ENCODE results near the gene SLC9C2. TPM values are rescaled to one million over a fixed set of nuclear protein-coding genes. Genes with fewer than 3 reads are reported as not detected.

SLC9C2 gene
- total RNA-seq, 5 donors from 2014 or later (not counting 1 experiment from before 2014, with no cell fraction given) = not detected

DNA sequence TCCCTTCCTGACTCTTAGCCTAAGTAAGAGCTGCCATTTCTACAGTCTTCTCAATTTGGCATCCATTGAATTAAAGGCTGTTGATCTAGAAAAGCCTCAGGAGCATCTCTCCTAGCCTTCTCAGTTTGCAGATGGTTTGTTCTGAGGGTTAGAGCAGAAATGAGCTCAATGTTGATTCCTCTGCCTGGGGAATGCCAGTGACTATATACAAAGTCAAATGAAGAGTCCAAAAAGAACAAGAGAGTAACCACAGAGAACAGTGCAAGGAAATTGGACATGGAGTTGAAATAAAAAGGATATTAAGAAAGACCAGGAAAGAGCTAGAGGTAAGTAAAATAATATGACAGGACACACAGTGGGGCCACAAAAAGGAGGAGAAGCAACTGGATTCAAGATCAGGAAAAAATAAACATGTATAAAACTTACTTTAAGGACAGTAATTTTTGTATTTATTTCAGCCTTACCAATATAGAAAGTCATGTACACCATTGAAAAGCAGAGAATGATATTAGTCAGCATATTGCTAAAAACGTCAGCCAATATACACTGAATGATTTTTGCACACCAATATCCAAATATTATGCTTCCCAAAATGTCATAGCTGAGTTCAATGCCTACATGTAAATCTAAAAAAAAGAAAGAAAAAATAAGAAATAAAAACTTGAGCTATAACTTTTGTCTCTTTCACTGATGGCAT is 21.3 kb downstream of the SLC9C2 start:
- no peaks in the 10 kb centered on the region for H3K36me3 Mint-ChIP-seq

DNA sequence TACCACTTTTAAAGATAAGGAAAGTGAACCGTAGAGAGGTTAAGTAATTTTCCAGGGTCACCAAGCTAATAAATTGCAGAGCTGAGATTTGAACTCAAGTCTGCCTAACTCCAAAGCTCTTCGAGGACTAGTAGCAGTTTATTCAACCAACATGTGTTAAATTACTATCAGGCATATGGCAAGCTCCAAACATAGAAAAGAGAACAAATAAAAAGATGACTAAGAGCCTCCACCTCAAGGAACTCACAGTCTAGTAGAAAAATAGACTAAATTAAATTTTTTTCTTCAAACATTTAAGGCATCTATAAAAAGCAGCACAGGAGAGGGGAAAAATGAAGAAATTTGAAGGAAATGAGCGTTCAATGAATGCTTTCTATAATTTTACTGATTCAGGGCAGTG is 22.2 kb downstream of the SLC9C2 start:
- no peaks in the 10 kb centered on the region for H3K27me3 ChIP-seq (replicated peaks in 1 of 2; ENCODE audit: control insufficient read depth in 2 of 2, extremely low read depth in 1 of 2, insufficient read depth in 2 of 2, low read length in 1 of 2)
- no peak for ATAC-seq (replicated peaks in 1 of 4)
- Mint-ChIP-seq H3K4me3 (no peak overlapping the region), H3K4me1 (no peaks in the 10 kb centered on the region), H3K9me3 (no peaks in the 10 kb centered on the region), H3K36me3 (no peaks in the 10 kb centered on the region), H3K27ac (no peak overlapping the region), H3K27me3 (peaks cover 1 to 7% of the 10 kb centered on the region in 2 donors)
- H3K4me3 ChIP-seq (ENCODE audit: control insufficient read depth in 1 of 2, extremely low read depth in 1 of 2, low read length in 1 of 2) = no peak overlapping the region
- WGBS (ENCODE audit: insufficient coverage) = 56% methylated on average over 1 of the region's 3 CpGs
- no peaks in the 10 kb centered on the region for H3K9me3 ChIP-seq
- no peaks in the 10 kb centered on the region for H3K4me1 ChIP-seq (ENCODE audit: control insufficient read depth in 1 of 2, extremely low read depth in 1 of 2, insufficient read depth in 2 of 2, low read length in 2 of 2)
- POLR2A ChIA-PET = interaction anchor here (0.5 to 0.6 kb wide), 2 partner anchors 607 to 1164 kb away, joined by 5 to 6 read pairs; no protein-coding TSS in a partner anchor
- no peak overlapping the region for H3K27ac ChIP-seq (ENCODE audit: low read length)
- H3K36me3 ChIP-seq (ENCODE audit: control insufficient read depth in 2 of 2, extremely low read depth in 1 of 2, insufficient read depth in 1 of 2, low read length in 1 of 2) = no peaks in the 10 kb centered on the region
- DNase-seq = no peak
- CTCF ChIA-PET = interaction anchor here in 1 of 2 donors (0.5 kb wide), 1 partner anchor 717 kb away, joined by 3 read pairs; no protein-coding TSS in a partner anchor

More for the DNA sequence above, 21.3 kb downstream of the SLC9C2 start:
- Histone ChIP-seq H3K4me1 (ENCODE audit: control insufficient read depth in 1 of 2, extremely low read depth in 1 of 2, insufficient read depth in 2 of 2, low read length in 2 of 2) (no peaks in the 10 kb centered on the region), H3K9me3 (no peaks in the 10 kb centered on the region), H3K4me3 (ENCODE audit: control insufficient read depth in 1 of 2, extremely low read depth in 1 of 2, low read length in 1 of 2) (no peak overlapping the region), H3K36me3 (ENCODE audit: control insufficient read depth in 2 of 2, extremely low read depth in 1 of 2, insufficient read depth in 1 of 2, low read length in 1 of 2) (no peaks in the 10 kb centered on the region), H3K27me3 (replicated peaks in 1 of 2; ENCODE audit: control insufficient read depth in 2 of 2, extremely low read depth in 1 of 2, insufficient read depth in 2 of 2, low read length in 1 of 2) (no peaks in the 10 kb centered on the region), H3K27ac (ENCODE audit: low read length) (no peak overlapping the region)
- no peaks in the 10 kb centered on the region for H3K9me3 Mint-ChIP-seq
- CTCF ChIA-PET = no interaction called here
- no peak overlapping the region for H3K27ac Mint-ChIP-seq
- DNase-seq (no peak), ATAC-seq (replicated peaks in 1 of 4) (no peak)
- no peak overlapping the region for H3K4me3 Mint-ChIP-seq
- POLR2A ChIA-PET = interaction anchor here (0.6 kb wide), 3 partner anchors 83 to 917 kb away, joined by 3 to 9 read pairs (median 6); no protein-coding TSS in a partner anchor
- H3K27me3 Mint-ChIP-seq = peaks cover 1 to 6% of the 10 kb centered on the region in 2 donors
- H3K4me1 Mint-ChIP-seq = no peaks in the 10 kb centered on the region
- WGBS (ENCODE audit: insufficient coverage) = no CpG with 5 or more reads among the region's 1 CpG

DNA sequence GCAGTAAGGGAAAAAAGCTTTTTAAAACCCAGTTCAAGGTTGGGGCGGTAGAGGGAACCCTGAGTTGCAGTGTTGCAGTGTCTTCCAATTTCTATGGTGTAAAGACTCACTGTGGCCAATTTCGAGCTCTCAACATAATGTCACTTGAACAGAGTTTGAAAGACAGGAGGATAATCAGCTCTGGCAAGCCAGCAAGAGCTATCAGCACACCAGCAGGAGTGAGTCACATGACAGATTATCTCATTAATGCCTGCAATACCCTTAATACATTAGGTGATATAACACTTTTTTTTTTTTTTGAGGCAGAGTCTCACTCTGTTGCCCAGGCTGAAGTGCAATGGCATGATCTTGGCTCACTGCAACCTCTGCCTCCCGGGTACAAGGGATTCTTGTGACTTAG is 22.8 kb downstream of the SLC9C2 start:
- Mint-ChIP-seq H3K27ac (no peak overlapping the region), H3K4me1 (no peaks in the 10 kb centered on the region), H3K27me3 (peaks cover 1 to 7% of the 10 kb centered on the region in 2 donors), H3K4me3 (no peak overlapping the region), H3K9me3 (no peaks in the 10 kb centered on the region), H3K36me3 (no peaks in the 10 kb centered on the region)
- POLR2A ChIA-PET = interaction anchor here in 1 of 2 donors (0.6 kb wide), 1 partner anchor 427 kb away, joined by 3 read pairs; no protein-coding TSS in a partner anchor
- DNase-seq (no peak), ATAC-seq (replicated peaks in 1 of 4) (no peak)
- WGBS (ENCODE audit: insufficient coverage) = 96% methylated on average over 3 of the region's 3 CpGs
- Histone ChIP-seq H3K27ac (ENCODE audit: low read length) (no peak overlapping the region), H3K4me1 (ENCODE audit: control insufficient read depth in 1 of 2, extremely low read depth in 1 of 2, insufficient read depth in 2 of 2, low read length in 2 of 2) (no peaks in the 10 kb centered on the region), H3K36me3 (ENCODE audit: control insufficient read depth in 2 of 2, extremely low read depth in 1 of 2, insufficient read depth in 1 of 2, low read length in 1 of 2) (no peaks in the 10 kb centered on the region), H3K4me3 (ENCODE audit: control insufficient read depth in 1 of 2, extremely low read depth in 1 of 2, low read length in 1 of 2) (no peak overlapping the region), H3K9me3 (no peaks in the 10 kb centered on the region), H3K27me3 (replicated peaks in 1 of 2; ENCODE audit: control insufficient read depth in 2 of 2, extremely low read depth in 1 of 2, insufficient read depth in 2 of 2, low read length in 1 of 2) (no peaks in the 10 kb centered on the region)
- CTCF ChIA-PET = interaction anchor here (0.5 to 0.7 kb wide), 2 partner anchors 716 to 1142 kb away, joined by 3 to 4 read pairs; no protein-coding TSS in a partner anchor

DNA sequence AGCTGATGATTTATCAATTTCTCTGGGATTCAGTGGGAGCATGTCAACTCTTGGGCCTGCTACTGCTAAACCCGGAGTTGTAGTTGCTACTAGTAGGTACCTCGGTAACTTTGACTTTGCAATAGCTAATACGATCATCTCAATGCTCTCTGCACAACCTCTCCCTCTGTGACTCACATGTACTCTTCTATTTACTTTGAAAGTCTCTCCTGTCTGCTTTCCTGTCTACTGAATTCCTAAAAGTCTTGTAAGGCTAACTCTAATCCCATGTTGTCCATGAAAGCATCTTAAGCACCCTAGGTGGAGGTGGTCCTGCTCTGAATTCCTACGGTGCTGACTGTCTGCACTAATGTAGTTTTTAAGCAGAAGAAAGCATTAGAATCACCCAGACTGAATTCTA is 29.3 kb downstream of the SLC9C2 start:
- no peak overlapping the region for H3K4me3 ChIP-seq (ENCODE audit: control insufficient read depth in 1 of 2, extremely low read depth in 1 of 2, low read length in 1 of 2)
- H3K4me1 ChIP-seq (ENCODE audit: control insufficient read depth in 1 of 2, extremely low read depth in 1 of 2, insufficient read depth in 2 of 2, low read length in 2 of 2) = no peaks in the 10 kb centered on the region
- peaks cover 0 to 3% (median 0%) of the 10 kb centered on the region in 3 donors for H3K4me1 Mint-ChIP-seq
- peaks cover 1 to 3% of the 10 kb centered on the region in 2 donors for H3K27me3 Mint-ChIP-seq
- H3K4me3 Mint-ChIP-seq = no peak overlapping the region
- POLR2A ChIA-PET = no interaction called here
- no peak for ATAC-seq (replicated peaks in 1 of 4)
- H3K9me3 ChIP-seq = no peaks in the 10 kb centered on the region
- no peak overlapping the region for H3K27ac ChIP-seq (ENCODE audit: low read length)
- no peaks in the 10 kb centered on the region for H3K36me3 Mint-ChIP-seq
- CTCF ChIA-PET = no interaction called here
- H3K9me3 Mint-ChIP-seq = no peaks in the 10 kb centered on the region
- DNase-seq = no peak
- H3K27me3 ChIP-seq (replicated peaks in 1 of 2; ENCODE audit: control insufficient read depth in 2 of 2, extremely low read depth in 1 of 2, insufficient read depth in 2 of 2, low read length in 1 of 2) = no peaks in the 10 kb centered on the region
- WGBS (ENCODE audit: insufficient coverage) = 100% methylated on average over 2 of the region's 4 CpGs
- no peaks in the 10 kb centered on the region for H3K36me3 ChIP-seq (ENCODE audit: control insufficient read depth in 2 of 2, extremely low read depth in 1 of 2, insufficient read depth in 1 of 2, low read length in 1 of 2)
- H3K27ac Mint-ChIP-seq = no peak overlapping the region

DNA sequence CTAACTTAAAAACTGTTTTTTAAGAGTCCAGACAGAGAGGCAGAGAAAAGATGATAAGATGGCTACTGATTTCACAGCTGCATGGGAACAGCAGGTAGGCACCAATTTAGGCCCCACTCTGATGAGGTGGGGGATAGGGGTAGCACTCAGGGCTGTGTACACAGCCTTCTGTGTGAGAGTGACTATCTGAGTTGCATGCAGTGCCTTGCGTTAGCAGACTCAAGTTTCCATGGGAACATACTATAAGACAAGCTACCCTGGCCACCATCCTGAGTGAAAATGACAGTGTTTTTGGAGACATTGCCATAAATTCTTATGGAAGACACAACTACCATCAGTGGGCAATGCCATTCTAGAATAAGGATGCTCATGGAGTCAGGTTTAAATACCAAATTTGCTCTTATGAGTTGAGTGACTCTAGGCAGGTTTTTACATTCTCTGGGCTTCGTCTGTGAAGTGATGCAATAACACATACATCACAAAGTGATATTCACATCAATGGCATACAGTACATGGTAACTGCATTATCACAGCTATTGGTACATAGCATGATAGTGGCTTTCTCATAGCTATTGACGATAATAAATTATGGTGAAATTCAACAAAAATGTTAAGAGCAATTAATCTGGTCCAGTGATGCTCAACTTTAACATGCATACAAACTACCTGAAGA is 30.5 kb downstream of the SLC9C2 start:
- H3K27ac Mint-ChIP-seq = no peak overlapping the region
- H3K4me1 Mint-ChIP-seq = peaks cover 0 to 3% (median 0%) of the 10 kb centered on the region in 3 donors
- no CpG with 5 or more reads among the region's 3 CpGs for WGBS (ENCODE audit: insufficient coverage)
- Histone ChIP-seq H3K27ac (ENCODE audit: low read length) (no peak overlapping the region), H3K9me3 (no peaks in the 10 kb centered on the region), H3K36me3 (ENCODE audit: control insufficient read depth in 2 of 2, extremely low read depth in 1 of 2, insufficient read depth in 1 of 2, low read length in 1 of 2) (no peaks in the 10 kb centered on the region), H3K4me1 (ENCODE audit: control insufficient read depth in 1 of 2, extremely low read depth in 1 of 2, insufficient read depth in 2 of 2, low read length in 2 of 2) (no peaks in the 10 kb centered on the region), H3K27me3 (replicated peaks in 1 of 2; ENCODE audit: control insufficient read depth in 2 of 2, extremely low read depth in 1 of 2, insufficient read depth in 2 of 2, low read length in 1 of 2) (no peaks in the 10 kb centered on the region), H3K4me3 (ENCODE audit: control insufficient read depth in 1 of 2, extremely low read depth in 1 of 2, low read length in 1 of 2) (no peak overlapping the region)
- DNase-seq = no peak
- H3K36me3 Mint-ChIP-seq = no peaks in the 10 kb centered on the region
- no peak for ATAC-seq (replicated peaks in 1 of 4)
- POLR2A ChIA-PET = no interaction called here
- peaks cover 0 to 10% (median 3%) of the 10 kb centered on the region in 3 donors for H3K9me3 Mint-ChIP-seq
- CTCF ChIA-PET = no interaction called here
- no peak overlapping the region for H3K4me3 Mint-ChIP-seq
- peaks cover 3 to 7% of the 10 kb centered on the region in 2 donors for H3K27me3 Mint-ChIP-seq

DNA sequence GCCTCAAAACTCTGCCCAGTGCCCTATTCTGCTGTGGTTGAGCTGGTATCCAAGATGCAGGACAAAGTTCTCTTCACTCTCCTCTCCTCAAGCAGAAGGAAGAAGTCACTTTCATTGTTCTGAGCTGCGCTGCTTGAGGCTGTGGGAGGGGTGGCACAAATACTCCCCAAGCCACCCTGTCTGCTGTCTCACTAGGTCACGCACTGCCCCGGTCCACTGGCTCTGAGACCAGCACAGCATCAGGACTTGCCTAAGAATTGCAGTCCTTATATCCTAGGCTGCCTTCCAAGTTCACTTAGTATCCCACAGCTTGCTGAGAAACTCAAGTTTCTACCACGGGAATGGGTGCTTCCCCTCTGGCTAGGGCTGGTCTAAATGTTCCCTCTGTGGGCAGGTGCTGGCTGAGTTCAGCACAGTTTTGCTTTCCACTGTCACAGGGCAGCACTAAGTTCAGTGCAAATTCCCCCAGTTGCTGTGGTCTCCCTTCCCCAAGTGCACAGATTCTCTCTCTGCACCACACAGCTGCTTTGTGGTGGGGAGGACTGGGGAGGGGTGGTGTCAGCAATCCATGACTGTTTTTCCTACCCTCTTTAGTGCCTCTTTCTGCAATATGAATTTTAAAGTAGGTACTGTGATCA is 32.4 kb downstream of the SLC9C2 start:
- H3K4me1 ChIP-seq (ENCODE audit: control insufficient read depth in 1 of 2, extremely low read depth in 1 of 2, insufficient read depth in 2 of 2, low read length in 2 of 2) = no peaks in the 10 kb centered on the region
- H3K9me3 Mint-ChIP-seq = peaks cover 8 to 19% (median 14%) of the 10 kb centered on the region in 3 donors
- POLR2A ChIA-PET = no interaction called here
- no peak overlapping the region for H3K27ac ChIP-seq (ENCODE audit: low read length)
- peak overlapping the region in 1 of 2 donors; percentile 12 for H3K27ac Mint-ChIP-seq
- H3K4me3 ChIP-seq (ENCODE audit: control insufficient read depth in 1 of 2, extremely low read depth in 1 of 2, low read length in 1 of 2) = no peak overlapping the region
- H3K36me3 ChIP-seq (ENCODE audit: control insufficient read depth in 2 of 2, extremely low read depth in 1 of 2, insufficient read depth in 1 of 2, low read length in 1 of 2) = no peaks in the 10 kb centered on the region
- H3K36me3 Mint-ChIP-seq = no peaks in the 10 kb centered on the region
- peaks cover 0 to 3% (median 0%) of the 10 kb centered on the region in 3 donors for H3K4me1 Mint-ChIP-seq
- H3K9me3 ChIP-seq = peaks cover 2% of the 10 kb centered on the region
- ATAC-seq (replicated peaks in 1 of 4) = no peak
- 67% methylated on average over 3 of the region's 4 CpGs for WGBS (ENCODE audit: insufficient coverage)
- H3K4me3 Mint-ChIP-seq = no peak overlapping the region
- DNase-seq = no peak
- CTCF ChIA-PET = no interaction called here
- peaks cover 3 to 10% of the 10 kb centered on the region in 2 donors for H3K27me3 Mint-ChIP-seq
- H3K27me3 ChIP-seq (replicated peaks in 1 of 2; ENCODE audit: control insufficient read depth in 2 of 2, extremely low read depth in 1 of 2, insufficient read depth in 2 of 2, low read length in 1 of 2) = no peaks in the 10 kb centered on the region

Measured in T-cell (primary cell).